Measurements from ENCODE around the gene GAB2. TPM values are rescaled to one million over a fixed set of nuclear protein-coding genes. Genes with fewer than 3 reads are reported as not detected.

The GAB2 gene
- polyA plus RNA-seq, 2 of the 4 experiments (the other 2 are of a cell fraction): 2.8 to 4.7 TPM

DNA sequence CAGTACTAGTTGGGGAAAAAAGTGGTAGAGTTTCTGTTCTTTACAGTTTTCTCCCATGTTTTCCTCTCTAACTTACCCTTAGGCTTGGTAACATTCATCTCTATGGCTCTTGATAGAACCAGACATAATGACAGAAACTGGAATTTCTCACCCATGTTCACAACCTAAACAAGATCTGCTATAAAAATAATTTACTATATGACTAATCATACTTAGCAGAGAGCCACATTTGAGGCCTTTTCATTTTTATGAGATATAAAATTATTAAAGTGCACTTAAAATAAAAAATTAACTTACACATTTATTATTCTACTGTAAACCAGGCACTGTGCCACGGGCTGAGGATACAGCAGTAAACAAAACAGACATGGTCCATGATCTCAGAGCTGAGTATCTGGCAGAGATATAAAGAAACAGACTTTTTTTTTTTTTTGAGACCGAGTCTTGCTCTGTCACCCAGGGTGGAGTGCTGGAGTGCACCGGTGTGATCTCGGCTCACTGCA lies 98.1 kb downstream of the GAB2 start:
- FAIRE-seq (no peak), DNase-seq (ENCODE audit: low read depth in 1 of 2, low spot score in 1 of 2) (no peak), ATAC-seq (no peak)
- H3K4me3 ChIP-seq: no peak overlapping the region
- H3K27ac ChIP-seq: no peak overlapping the region
- TF ChIP-seq JUNB (IDR thresholded peaks at IDR 0.05) (no peak), TFCP2L1 (CRISPR knock-in tag; IDR thresholded peaks at IDR 0.05) (no peak), NFE2L2 (conservative IDR thresholded peaks at IDR 0.05; ENCODE audit: low read length) (no peak)
- WGBS (ENCODE audit: missing lambda C conversion rate): 62% methylated on average over 4 of the region's 4 CpGs
- POLR2A ChIA-PET: no interaction called here
- H3K4me1 ChIP-seq: 0 out of 3 replicates have a peak, but pooled peaks cover 6% of the 10 kb centered on the region
- H3K9me3 ChIP-seq: no peaks in the 10 kb centered on the region
- no peak overlapping the region for H3K4me2 ChIP-seq
- CTCF ChIA-PET: no interaction called here

DNA sequence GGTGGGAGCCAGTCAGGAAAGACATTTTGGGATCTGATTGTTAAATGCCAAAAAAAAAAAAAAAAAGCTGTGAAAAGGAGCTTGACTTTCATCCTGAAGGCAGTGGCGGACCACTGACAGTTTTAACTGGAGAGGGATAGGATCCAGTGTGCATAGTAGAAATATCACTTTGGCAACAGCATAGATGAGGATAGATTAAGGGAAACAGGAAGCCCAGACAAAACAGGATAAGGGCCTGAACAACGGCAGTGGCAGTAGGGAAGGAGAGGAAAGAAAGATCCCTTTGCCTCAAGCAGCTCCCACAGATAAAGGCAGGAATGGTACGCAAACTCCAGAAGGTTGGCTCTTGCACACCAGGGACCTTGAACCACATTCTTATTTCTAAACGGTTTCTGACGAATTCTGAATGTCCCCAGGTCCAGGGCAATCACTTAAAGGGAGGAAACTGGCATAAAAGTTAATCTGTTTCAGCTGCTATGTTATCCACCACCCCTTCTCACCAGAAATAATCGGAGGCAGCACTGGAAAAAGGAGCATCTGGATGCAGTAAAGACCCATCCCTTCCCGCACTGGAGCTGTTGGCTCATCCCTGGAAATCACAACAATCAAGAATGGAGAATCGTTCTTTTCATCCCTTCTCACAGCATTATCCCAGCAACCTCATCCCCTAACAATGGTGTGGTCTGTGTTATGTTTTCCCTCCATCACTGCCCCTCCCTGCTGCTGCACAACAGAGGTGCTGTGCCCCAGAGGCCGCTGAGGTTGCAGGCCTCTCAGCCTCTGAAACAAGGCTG lies 99.1 kb downstream of the GAB2 start:
- no peak overlapping the region for H3K27ac ChIP-seq
- no peak for TF ChIP-seq ZC3H11A (IDR thresholded peaks at IDR 0.05)
- TF ChIP-seq, protein P1, sequence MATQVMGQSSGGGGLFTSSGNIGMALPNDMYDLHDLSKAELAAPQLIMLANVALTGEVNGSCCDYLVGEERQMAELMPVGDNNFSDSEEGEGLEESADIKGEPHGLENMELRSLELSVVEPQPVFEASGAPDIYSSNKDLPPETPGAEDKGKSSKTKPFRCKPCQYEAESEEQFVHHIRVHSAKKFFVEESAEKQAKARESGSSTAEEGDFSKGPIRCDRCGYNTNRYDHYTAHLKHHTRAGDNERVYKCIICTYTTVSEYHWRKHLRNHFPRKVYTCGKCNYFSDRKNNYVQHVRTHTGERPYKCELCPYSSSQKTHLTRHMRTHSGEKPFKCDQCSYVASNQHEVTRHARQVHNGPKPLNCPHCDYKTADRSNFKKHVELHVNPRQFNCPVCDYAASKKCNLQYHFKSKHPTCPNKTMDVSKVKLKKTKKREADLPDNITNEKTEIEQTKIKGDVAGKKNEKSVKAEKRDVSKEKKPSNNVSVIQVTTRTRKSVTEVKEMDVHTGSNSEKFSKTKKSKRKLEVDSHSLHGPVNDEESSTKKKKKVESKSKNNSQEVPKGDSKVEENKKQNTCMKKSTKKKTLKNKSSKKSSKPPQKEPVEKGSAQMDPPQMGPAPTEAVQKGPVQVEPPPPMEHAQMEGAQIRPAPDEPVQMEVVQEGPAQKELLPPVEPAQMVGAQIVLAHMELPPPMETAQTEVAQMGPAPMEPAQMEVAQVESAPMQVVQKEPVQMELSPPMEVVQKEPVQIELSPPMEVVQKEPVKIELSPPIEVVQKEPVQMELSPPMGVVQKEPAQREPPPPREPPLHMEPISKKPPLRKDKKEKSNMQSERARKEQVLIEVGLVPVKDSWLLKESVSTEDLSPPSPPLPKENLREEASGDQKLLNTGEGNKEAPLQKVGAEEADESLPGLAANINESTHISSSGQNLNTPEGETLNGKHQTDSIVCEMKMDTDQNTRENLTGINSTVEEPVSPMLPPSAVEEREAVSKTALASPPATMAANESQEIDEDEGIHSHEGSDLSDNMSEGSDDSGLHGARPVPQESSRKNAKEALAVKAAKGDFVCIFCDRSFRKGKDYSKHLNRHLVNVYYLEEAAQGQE (IDR thresholded peaks at IDR 0.05): no peak
- TF ChIP-seq, protein P2, sequence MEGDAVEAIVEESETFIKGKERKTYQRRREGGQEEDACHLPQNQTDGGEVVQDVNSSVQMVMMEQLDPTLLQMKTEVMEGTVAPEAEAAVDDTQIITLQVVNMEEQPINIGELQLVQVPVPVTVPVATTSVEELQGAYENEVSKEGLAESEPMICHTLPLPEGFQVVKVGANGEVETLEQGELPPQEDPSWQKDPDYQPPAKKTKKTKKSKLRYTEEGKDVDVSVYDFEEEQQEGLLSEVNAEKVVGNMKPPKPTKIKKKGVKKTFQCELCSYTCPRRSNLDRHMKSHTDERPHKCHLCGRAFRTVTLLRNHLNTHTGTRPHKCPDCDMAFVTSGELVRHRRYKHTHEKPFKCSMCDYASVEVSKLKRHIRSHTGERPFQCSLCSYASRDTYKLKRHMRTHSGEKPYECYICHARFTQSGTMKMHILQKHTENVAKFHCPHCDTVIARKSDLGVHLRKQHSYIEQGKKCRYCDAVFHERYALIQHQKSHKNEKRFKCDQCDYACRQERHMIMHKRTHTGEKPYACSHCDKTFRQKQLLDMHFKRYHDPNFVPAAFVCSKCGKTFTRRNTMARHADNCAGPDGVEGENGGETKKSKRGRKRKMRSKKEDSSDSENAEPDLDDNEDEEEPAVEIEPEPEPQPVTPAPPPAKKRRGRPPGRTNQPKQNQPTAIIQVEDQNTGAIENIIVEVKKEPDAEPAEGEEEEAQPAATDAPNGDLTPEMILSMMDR (IDR thresholded peaks at IDR 0.05): no peak
- no peak for TF ChIP-seq RARB (CRISPR knock-in tag; IDR thresholded peaks at IDR 0.05)
- TF ChIP-seq HOXB5 (CRISPR knock-in tag; IDR thresholded peaks at IDR 0.05): no peak
- TF ChIP-seq POLR2AphosphoS2 (conservative IDR thresholded peaks at IDR 0.05; ENCODE audit: low read length): no peak
- no peak for TF ChIP-seq TFCP2L1 (CRISPR knock-in tag; IDR thresholded peaks at IDR 0.05)
- TF ChIP-seq NPAS2 (CRISPR knock-in tag; IDR thresholded peaks at IDR 0.05; ENCODE audit: borderline replicate concordance): no peak
- TF ChIP-seq EP300 (IDR thresholded peaks at IDR 0.05): no peak
- TF ChIP-seq MAZ (IDR thresholded peaks at IDR 0.05; ENCODE audit: borderline replicate concordance, low read depth, low read length): no peak
- TF ChIP-seq KDM1A (IDR thresholded peaks at IDR 0.05; ENCODE audit: low read depth): no peak
- no peak for TF ChIP-seq POLR2A (IDR thresholded peaks at IDR 0.05; ENCODE audit: low read length)
- no peak for TF ChIP-seq CEBPB (IDR thresholded peaks at IDR 0.05)
- H3K9me3 ChIP-seq: no peaks in the 10 kb centered on the region
- no peak for DNase-seq (ENCODE audit: low read depth in 1 of 2, low spot score in 1 of 2)
- peaks cover 9% of the 10 kb centered on the region; the same call in 2 of the 3 replicates for H3K4me1 ChIP-seq
- CTCF ChIA-PET: interaction anchor here (0.8 kb wide), 1 partner anchor 10 kb away, joined by 3 read pairs; no protein-coding TSS in a partner anchor
- POLR2A ChIA-PET: no interaction called here
- no peak; a peak in 2 of 6 replicates for ATAC-seq
- H3K4me2 ChIP-seq: no peak overlapping the region
- H3K4me3 ChIP-seq: no peak overlapping the region
- FAIRE-seq: no peak
- WGBS (ENCODE audit: missing lambda C conversion rate): 74% methylated on average over 9 of the region's 9 CpGs

DNA sequence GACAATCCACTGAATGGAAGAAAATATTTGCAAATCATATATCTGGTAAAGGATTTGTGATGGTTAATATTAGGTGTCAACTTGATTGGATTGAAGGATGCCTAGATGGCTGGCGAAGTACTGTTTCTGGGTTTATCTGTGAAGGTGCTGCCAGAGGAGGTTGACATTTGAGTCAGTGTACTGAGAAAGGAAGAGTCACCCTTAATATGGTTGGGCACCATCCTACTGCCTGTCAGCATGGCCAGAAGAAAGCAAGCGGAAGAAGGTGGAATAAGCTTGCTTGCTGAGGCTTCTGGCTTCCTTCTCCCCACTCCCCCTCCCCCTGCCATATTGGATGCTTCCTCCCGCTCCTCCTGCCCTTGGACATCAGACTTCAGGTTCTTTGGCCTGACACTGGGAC lies 101.9 kb downstream of the GAB2 start:
- CTCF ChIA-PET: no interaction called here
- Histone ChIP-seq H3K27ac (no peak overlapping the region), H3K9me3 (no peaks in the 10 kb centered on the region), H3K4me1 (peaks cover 15% of the 10 kb centered on the region; the same call in 2 of the 3 replicates), H3K4me2 (no peak overlapping the region), H3K4me3 (no peak overlapping the region)
- DNase-seq (ENCODE audit: low read depth in 1 of 2, low spot score in 1 of 2): no peak
- 93% methylated on average over 3 of the region's 3 CpGs for WGBS (ENCODE audit: missing lambda C conversion rate)
- POLR2A ChIA-PET: no interaction called here
- ATAC-seq: no peak
- TF ChIP-seq, protein P3, sequence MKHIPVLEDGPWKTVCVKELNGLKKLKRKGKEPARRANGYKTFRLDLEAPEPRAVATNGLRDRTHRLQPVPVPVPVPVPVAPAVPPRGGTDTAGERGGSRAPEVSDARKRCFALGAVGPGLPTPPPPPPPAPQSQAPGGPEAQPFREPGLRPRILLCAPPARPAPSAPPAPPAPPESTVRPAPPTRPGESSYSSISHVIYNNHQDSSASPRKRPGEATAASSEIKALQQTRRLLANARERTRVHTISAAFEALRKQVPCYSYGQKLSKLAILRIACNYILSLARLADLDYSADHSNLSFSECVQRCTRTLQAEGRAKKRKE (CRISPR knock-in tag; IDR thresholded peaks at IDR 0.05; ENCODE audit: low read depth): no peak
- FAIRE-seq: no peak
